GM23338 (cell line): Measurements from ENCODE around the gene AARS2. TPM values are rescaled to one million over a fixed set of nuclear protein-coding genes. Genes with fewer than 3 reads are reported as not detected.
A peak's percentile ranks its signal among the peaks of the same experiment; 100 is the strongest.

Experiments used
- ATAC-seq: fragments of 200-7000 bp; cut with Tn5 transposase; 3 replicates; pipeline ENCODE4 v1.9.1; 2020
- DNase-seq: peaks from one replicate; pipeline ENCODE4 v3.0.0-alpha.2; 2015; ENCODE audit warnings: low spot score
- H2AFZ ChIP-seq: fragments of 200-600 bp; sonication (generic); 2 replicates; pipeline ENCODE4 v1.8.0; 2016; ENCODE audit warnings: antibody characterized with exemption, mild to moderate bottlenecking, moderate library complexity
- H3F3A ChIP-seq: fragments of 200-600 bp; sonication (generic); replicated peaks from 2 replicates; pipeline ENCODE4 v1.8.0; 2017; ENCODE audit warnings: antibody characterized with exemption, mixed run types, low read depth
- H3K27ac ChIP-seq: fragments of 200-600 bp; sonication (generic); 2 replicates; pipeline ENCODE4 v1.6.1; 2016; ENCODE audit warnings: low read depth
- H3K27me3 ChIP-seq: fragments of 200-600 bp; sonication (generic); 2 replicates; pipeline ENCODE4 v1.8.0; 2016; ENCODE audit warnings: mild to moderate bottlenecking, mixed run types, moderate library complexity; ENCODE audit not compliant: insufficient read depth
- H3K36me3 ChIP-seq: fragments of 200-600 bp; sonication (generic); 2 replicates; pipeline ENCODE4 v1.8.0; 2016; ENCODE audit warnings: mild to moderate bottlenecking; ENCODE audit not compliant: insufficient read depth
- H3K4me1 ChIP-seq: fragments of 200-600 bp; sonication (generic); 2 replicates; pipeline ENCODE4 v1.8.0; 2016; ENCODE audit warnings: mild to moderate bottlenecking, moderate library complexity; ENCODE audit not compliant: insufficient read depth
- H3K4me2 ChIP-seq: fragments of 200-600 bp; sonication (generic); 2 replicates; pipeline ENCODE4 v1.7.1; 2017; ENCODE audit warnings: mixed run types
- H3K4me3 ChIP-seq: fragments of 200-600 bp; sonication (generic); 2 replicates; pipeline ENCODE4 v1.6.1; 2016; ENCODE audit warnings: mixed run types
- H3K79me2 ChIP-seq: fragments of 200-600 bp; sonication (generic); replicated peaks from 2 replicates; pipeline ENCODE4 v1.8.0; 2017; ENCODE audit warnings: mild to moderate bottlenecking; ENCODE audit not compliant: insufficient read depth
- H3K9me2 ChIP-seq: fragments of 200-600 bp; sonication (generic); 2 replicates; pipeline ENCODE4 v1.8.0; 2017; ENCODE audit not compliant: insufficient read depth
- H4K20me1 ChIP-seq: fragments of 200-600 bp; sonication (generic); replicated peaks from 2 replicates; pipeline ENCODE4 v1.8.0; 2017; ENCODE audit warnings: mild to moderate bottlenecking; ENCODE audit not compliant: insufficient read depth
- H3K27ac Mint-ChIP-seq: 2 replicates; pipeline ENCODE4 v1.8.0; 2020; ENCODE audit warnings: inconsistent platforms, mild to moderate bottlenecking, moderate library complexity, mixed read lengths
- H3K27me3 Mint-ChIP-seq: 3 replicates; pipeline ENCODE4 v1.8.0; 2022; ENCODE audit warnings: low read depth, mild to moderate bottlenecking, moderate library complexity, mixed read lengths, inconsistent platforms; ENCODE audit not compliant: insufficient read depth, poor library complexity
- H3K36me3 Mint-ChIP-seq: 3 replicates; pipeline ENCODE4 v1.8.0; 2021; ENCODE audit warnings: low read depth, mild to moderate bottlenecking, inconsistent platforms, moderate library complexity, mixed read lengths
- H3K4me1 Mint-ChIP-seq: 3 replicates; pipeline ENCODE4 v1.8.0; 2020; ENCODE audit warnings: mild to moderate bottlenecking, inconsistent platforms, mixed read lengths
- H3K4me3 Mint-ChIP-seq: 3 replicates; pipeline ENCODE4 v1.8.0; 2021; ENCODE audit warnings: moderate library complexity, mild to moderate bottlenecking, inconsistent platforms, mixed read lengths
- H3K9me3 Mint-ChIP-seq: 3 replicates; pipeline ENCODE4 v1.8.0; 2020; ENCODE audit warnings: moderate library complexity, mild to moderate bottlenecking, inconsistent platforms, mixed read lengths
- POLR2AphosphoS5 ChIP-seq: IDR thresholded peaks from 2 replicates; pipeline ENCODE4 v1.6.1; 2016; ENCODE audit warnings: antibody characterized with exemption, low read depth
- ZNF114 ChIP-seq: fragments of 250-450 bp; sonication (Bioruptor Pico); IDR thresholded peaks from 2 replicates; pipeline ENCODE4 v1.5.0; 2020; ENCODE audit warnings: mild to moderate bottlenecking, moderate library complexity
- microRNA counts: library from miRNA; unstranded; fragments of <30 nt; microRNA quantifications from one replicate; lab custom pipeline; 2017
- polyA plus RNA-seq: library from polyadenylated mRNA; unstranded; fragments of >200 nt; fragmentation: Nextera tagmentation; extraction: Ambion mirVana; gene quantifications from 2 replicates; pipeline ENCODE4 v1.2.1, GENCODE V29; 2016
- total RNA-seq: library from RNA; depleted of rRNA; stranded (reverse); fragments of >200 nt; shearing (Covaris generic); gene quantifications from 2 replicates; pipeline ENCODE4 v1.2.3, GENCODE V29; 2014; rRNA removed

Gene AARS2
- total and polyA plus RNA-seq, 2 experiments from 2014 or later, result 6.5 to 23.2 TPM

- no peak for ATAC-seq
- Mint-ChIP-seq H3K9me3 (peaks cover 14% of the 10 kb centered on the region), H3K27me3 (peaks cover 75% of the 10 kb centered on the region), H3K4me1 (peaks cover 56% of the 10 kb centered on the region), H3K4me3 (peak overlapping the region; percentile 100), H3K27ac (peak overlapping the region; percentile 76), H3K36me3 (peaks cover 83% of the 10 kb centered on the region)
- Histone ChIP-seq H3K4me1 (peaks cover 25% of the 10 kb centered on the region), H4K20me1 (peaks cover 63% of the 10 kb centered on the region), H3K36me3 (peaks cover 65% of the 10 kb centered on the region), H3K79me2 (peaks cover 61% of the 10 kb centered on the region), H3K27me3 (no peaks in the 10 kb centered on the region), H3F3A (peaks cover 85% of the 10 kb centered on the region), H2AFZ (no peak overlapping the region), H3K4me3 (peak overlapping the region; percentile 100; the same call in 1 of the 2 replicates), H3K27ac (peak overlapping the region; percentile 99), H3K4me2 (no peak overlapping the region; the same call in 1 of the 2 replicates), H3K9me2 (no peaks in the 10 kb centered on the region)
- no peak for TF ChIP-seq ZNF114
- peak; percentile 26 for TF ChIP-seq POLR2AphosphoS5
- no peak for DNase-seq
Observed at GRCh38 chr6:44250067-44250717, 63.0 kb downstream of the AARS2 start.

MicroRNAs encoded within 50 kb of the gene (microRNA counts, 767-probe panel; counts per million panel counts)
- not detected for microRNA hsa-miR-4647 (lab: Ali Mortazavi, UCI)

Other genes starting within 250 kb of the AARS2 start
- gene MRPL14, start 185.9 kb downstream of the AARS2 start, total RNA-seq, result 62.6 and 70.0 TPM in 2 replicates
- 178 and 191 TPM in 2 replicates for gene MRPL14, start 185.9 kb downstream of the AARS2 start, polyA plus RNA-seq
- 30.2 and 36.0 TPM in 2 replicates for gene TMEM63B, start 185.8 kb downstream of the AARS2 start, total RNA-seq
- gene TMEM63B, start 185.8 kb downstream of the AARS2 start, polyA plus RNA-seq, result 8.0 and 10.1 TPM in 2 replicates
- gene CAPN11, start 154.5 kb downstream of the AARS2 start, total RNA-seq, result 1.2 and 1.7 TPM in 2 replicates
- 0.61 and 1.1 TPM in 2 replicates for gene CAPN11, start 154.5 kb downstream of the AARS2 start, polyA plus RNA-seq
- gene MYMX, start 96.4 kb downstream of the AARS2 start, total RNA-seq, result 2.8 TPM in 2 replicates
- 5.2 and 7.1 TPM in 2 replicates for gene MYMX, start 96.4 kb downstream of the AARS2 start, polyA plus RNA-seq
- gene SLC29A1, start 89.8 kb downstream of the AARS2 start, total RNA-seq, result 149 and 169 TPM in 2 replicates
- 67.6 and 73.1 TPM in 2 replicates for gene SLC29A1, start 89.8 kb downstream of the AARS2 start, polyA plus RNA-seq
- gene HSP90AB1, start 66.2 kb downstream of the AARS2 start, total RNA-seq, result 2,361 and 2,444 TPM in 2 replicates
- 1,345 and 1,425 TPM in 2 replicates for gene HSP90AB1, start 66.2 kb downstream of the AARS2 start, polyA plus RNA-seq
- gene SLC35B2, start 55.8 kb downstream of the AARS2 start, total RNA-seq, result 30.5 and 30.9 TPM in 2 replicates
- gene SLC35B2, start 55.8 kb downstream of the AARS2 start, polyA plus RNA-seq, result 14.0 and 14.7 TPM in 2 replicates
- 19.8 and 25.9 TPM in 2 replicates for gene NFKBIE, start 47.8 kb downstream of the AARS2 start, total RNA-seq
- 12.8 and 14.6 TPM in 2 replicates for gene NFKBIE, start 47.8 kb downstream of the AARS2 start, polyA plus RNA-seq
- gene TMEM151B, start 42.9 kb downstream of the AARS2 start, total RNA-seq, result 11.5 and 14.6 TPM in 2 replicates
- gene TMEM151B, start 42.9 kb downstream of the AARS2 start, polyA plus RNA-seq, result 0.91 and 1.5 TPM in 2 replicates
- gene SPATS1, start 29.3 kb upstream of the AARS2 start, total RNA-seq, result not detected in 2 replicates
- not detected in 2 replicates for gene SPATS1, start 29.3 kb upstream of the AARS2 start, polyA plus RNA-seq
- 28.1 and 32.5 TPM in 2 replicates for gene CDC5L, start 74.4 kb upstream of the AARS2 start, total RNA-seq
- 24.6 and 27.0 TPM in 2 replicates for gene CDC5L, start 74.4 kb upstream of the AARS2 start, polyA plus RNA-seq